K562 (cell line): ENCODE data around the gene DRG1. TPM values are rescaled to one million over a fixed set of nuclear protein-coding genes. Genes with fewer than 3 reads are reported as not detected.
A peak's percentile ranks its signal among the peaks of the same experiment; 100 is the strongest.

Source experiments
- ATAC-seq: fragments of 200-7000 bp; cut with Tn5 transposase; 3 replicates; pipeline ENCODE4 v1.9.1; 2020; ENCODE audit warnings: moderate library complexity
- BruUV-seq: library from RNA; stranded (reverse); fragments of 400-500 nt; replicated peaks from 2 replicates; lab custom pipeline; 2021; lab: Mats Ljungman, UMichigan
- CTCF ChIA-PET: fragments of 300-600 bp; formaldehyde crosslinking; extraction: SDS; loops from one replicate; lab custom pipeline; 2021; ENCODE audit warnings: low intra/inter-chr PET ratio; lab: Yijun Ruan, JAX
- POLR2A ChIA-PET: fragments of 300-600, 350-650 bp; sonication (Branson Sonifier 250); formaldehyde crosslinking; extraction: SDS; loops from one replicate; lab custom pipeline; 2021; ENCODE audit warnings: antibody characterized with exemption, inconsistent platforms; lab: Yijun Ruan, JAX
- DNase-seq, 4 experiments: peaks; one replicate each; pipeline versions ENCODE4 v3.0.0 to v3.0.0-alpha.2; 2011 to 2018; ENCODE audit warnings: low spot score in 3 of 4, mixed read lengths in 3 of 4; ENCODE audit errors: extremely low read depth in 1 of 4
- FAIRE-seq: peaks from 2 replicates; lab custom pipeline; 2011; peaks lifted over from hg19 to GRCh38; lab: Jason Lieb, UNC
- H2AFZ ChIP-seq: 2 replicates; pipeline ENCODE4 v1.6.0; 2011; ENCODE audit warnings: low read depth, low read length, control low read depth, inconsistent platforms
- H3K27ac ChIP-seq: fragments of 200-600 bp; 3 replicates; pipeline ENCODE4 v1.8.0; 2011; ENCODE audit warnings: low read depth, mild to moderate bottlenecking, control low read depth, inconsistent platforms, low read length, moderate library complexity, mixed read lengths; ENCODE audit errors: extremely low read depth
- H3K27me3 ChIP-seq, 2 experiments: fragments of 300-600 bp in 1 of 2; 2 replicates in 1 of 2; 3 replicates in 1 of 2; pipeline versions ENCODE4 v1.6.0 to v1.8.0; 2011; ENCODE audit warnings: inconsistent platforms in 2 of 2, low read length in 2 of 2, mild to moderate bottlenecking in 1 of 2, mixed read lengths in 1 of 2, moderate library complexity in 1 of 2; ENCODE audit not compliant: control insufficient read depth in 2 of 2, insufficient read depth in 2 of 2
- H3K36me3 ChIP-seq: fragments of 300-600 bp; 3 replicates; pipeline ENCODE4 v1.8.0; 2011; ENCODE audit warnings: mild to moderate bottlenecking, low read length, inconsistent platforms; ENCODE audit not compliant: control insufficient read depth, insufficient read depth
- H3K4me1 ChIP-seq, 2 experiments: fragments of 200-600 bp in 1 of 2; replicated peaks in 1 of 2; 2 replicates in 1 of 2; 3 replicates in 1 of 2; pipeline versions ENCODE4 v1.5.1 to v1.8.0; 2011; ENCODE audit warnings: inconsistent platforms in 2 of 2, low read length in 2 of 2, mild to moderate bottlenecking in 1 of 2, mixed read lengths in 1 of 2, moderate library complexity in 1 of 2; ENCODE audit not compliant: control insufficient read depth in 2 of 2, insufficient read depth in 2 of 2
- H3K4me2 ChIP-seq: 2 replicates; pipeline ENCODE4 v1.6.1; 2011; ENCODE audit warnings: low read length, control low read depth, inconsistent platforms, mixed read lengths; ENCODE audit not compliant: insufficient read depth
- H3K4me3 ChIP-seq: fragments of 200-600 bp; sonication (generic), shearing (Covaris generic); 2 replicates; pipeline ENCODE4 v1.5.1; 2016; ENCODE audit warnings: control low read depth, inconsistent platforms
- H3K79me2 ChIP-seq: fragments of 200-600 bp; 3 replicates; pipeline ENCODE4 v1.8.0; 2011; ENCODE audit warnings: low read length, inconsistent platforms; ENCODE audit not compliant: control insufficient read depth, insufficient read depth
- H3K9ac ChIP-seq, 2 experiments: 2 replicates each; pipeline versions ENCODE4 v1.6.0 to v1.6.1; 2011; ENCODE audit warnings: low read depth in 2 of 2, low read length in 2 of 2, control low read depth in 1 of 2, inconsistent platforms in 1 of 2, mild to moderate bottlenecking in 1 of 2, mixed read lengths in 1 of 2; ENCODE audit not compliant: insufficient read depth in 1 of 2
- H3K9me1 ChIP-seq: one replicate; pipeline ENCODE4 v1.6.0; 2011; ENCODE audit warnings: inconsistent platforms, mild to moderate bottlenecking, low read length, moderate library complexity; ENCODE audit not compliant: control insufficient read depth, insufficient read depth
- H3K9me3 ChIP-seq: replicated peaks from 2 replicates; pipeline ENCODE4 v1.5.1; 2011; ENCODE audit warnings: low read depth, low read length, inconsistent platforms; ENCODE audit not compliant: control insufficient read depth, insufficient read depth
- H4K20me1 ChIP-seq: replicated peaks from 2 replicates; pipeline ENCODE4 v1.6.1; 2011; ENCODE audit warnings: low read length, inconsistent platforms, mixed read lengths; ENCODE audit not compliant: control insufficient read depth, insufficient read depth
- BCOR ChIP-seq: fragments of 450-650 bp; IDR thresholded peaks from 2 replicates; pipeline ENCODE4 v1.6.1; 2016
- CHD7 ChIP-seq: fragments of 200-600 bp; sonication (generic); IDR thresholded peaks from one replicate; pipeline ENCODE4 v1.6.1; 2012; ENCODE audit warnings: mild to moderate bottlenecking, low read depth, low read length, inconsistent platforms
- RAD21 ChIP-seq, 2 experiments: fragments of 250-450 bp in 1 of 2; fragments of 450-650 bp in 1 of 2; sonication (Bioruptor Pico) in 1 of 2; formaldehyde crosslinking in 1 of 2; IDR thresholded peaks in 1 of 2; conservative IDR thresholded peaks in 1 of 2; 2 replicates each; pipeline versions ENCODE4 v1.4.0 to v1.8.0; 2020 to 2022; ENCODE audit warnings: mild to moderate bottlenecking in 2 of 2, moderate library complexity in 1 of 2
- RBM25 ChIP-seq: fragments of 200-400 bp; formaldehyde crosslinking; IDR thresholded peaks from 2 replicates; pipeline ENCODE4 v1.6.1; 2018; ENCODE audit warnings: low read length, low read depth, moderate library complexity; ENCODE audit not compliant: severe bottlenecking
- RBM34 ChIP-seq: fragments of 200-400 bp; formaldehyde crosslinking; IDR thresholded peaks from 2 replicates; pipeline ENCODE4 v1.6.1; 2018; ENCODE audit warnings: low read length, borderline replicate concordance; ENCODE audit not compliant: insufficient read depth
- WHSC1 ChIP-seq: IDR thresholded peaks from one replicate; pipeline ENCODE4 v1.6.1; 2012; ENCODE audit warnings: low read length, control low read depth, inconsistent platforms
- ZNF584 ChIP-seq: fragments of 200-800 bp; sonication (Bioruptor generic); IDR thresholded peaks from 2 replicates; pipeline ENCODE4 v1.6.1; 2016; ENCODE audit warnings: low read depth, mild to moderate bottlenecking, missing genetic modification characterization, missing compliant biosample characterization
- ZNF707 ChIP-seq: fragments of 250-450 bp; sonication (Bioruptor Pico); conservative IDR thresholded peaks from 2 replicates; pipeline ENCODE4 v1.8.0; 2022; ENCODE audit warnings: inconsistent platforms, mild to moderate bottlenecking, moderate library complexity
- WGBS: fragments of 100-300 bp; shearing (Covaris generic); methylation state at CpG from one replicate; pipeline ENCODE4 v1.1.6; 2016; ENCODE audit warnings: low coverage, mixed read lengths; ENCODE audit not compliant: insufficient coverage; ENCODE audit errors: missing lambda C conversion rate; 5-methylcytosine and 5-hydroxymethylcytosine counted together
- in situ Hi-C: fragments of 300-500 bp; cut with MboI; formaldehyde crosslinking; loops from 4 replicates; pipeline ENCODE4 v1.15.0; 2018; ENCODE audit warnings: inconsistent platforms, mixed read lengths
- intact Hi-C: fragments of 100-400 bp; cut with micrococcal nuclease; formaldehyde crosslinking; loops from 2 replicates; pipeline ENCODE4 v1.14.2; 2022
- polyA plus RNA-seq, 8 experiments: library from polyadenylated mRNA; depleted of rRNA in 4 of 8; stranded (reverse) in 5 of 8; unstranded in 3 of 8; fragments of >200 nt; fragmentation: Nextera tagmentation in 2 of 8; fragmentation: Illumina TruSeq in 1 of 8; extraction: Ambion mirVana in 2 of 8; extraction: Trizol in 1 of 8; gene quantifications; 2 replicates each; pipeline versions ENCODE4 v1.2.1 to v1.2.3, GENCODE V29; 2011 to 2014; ENCODE audit warnings: inconsistent platforms in 1 of 8, missing spikeins in 1 of 8
- total RNA-seq, 7 experiments: library from RNA; depleted of rRNA in 6 of 7; stranded (reverse); fragments of >200 nt in 6 of 7; fragmentation: Illumina TruSeq in 2 of 7; extraction: Trizol in 2 of 7; gene quantifications; 2 replicates each; pipeline versions ENCODE4 v1.2.1 to v1.2.3, GENCODE V29; 2011 to 2021; ENCODE audit warnings: low replicate concordance in 1 of 7

Gene DRG1
- total and polyA plus RNA-seq, 9 of the 15 experiments (the other 6 are each of a cell fraction or from before 2014, with no cell fraction given): 76.4 to 211 (median 93.3) TPM

GRCh38 chr22:31451709-31452571, 52.5 kb downstream of the DRG1 start (continued):
- TF ChIP-seq RAD21 (CRISPR knock-in tag; conservative IDR thresholded peaks at IDR 0.05 in 1 of 2, IDR thresholded peaks at IDR 0.05 in 1 of 2): peak in 1 of 2 experiments; percentile 26; a peak in 1 of 4 replicates

GRCh38 chr22:31461699-31462098, 62.3 kb downstream of the DRG1 start:
- DNase-seq (no peak), FAIRE-seq (no peak), ATAC-seq (no peak)
- H3K27me3 ChIP-seq: no peaks in the 10 kb centered on the region
- H4K20me1 ChIP-seq: no peaks in the 10 kb centered on the region
- CTCF ChIA-PET: no interaction called here
- no peak overlapping the region for H3K4me2 ChIP-seq
- H3K36me3 ChIP-seq: peaks cover 72% of the 10 kb centered on the region
- TF ChIP-seq ZNF707 (CRISPR knock-in tag) (no peak), CHD7 (no peak), ZNF584 (CRISPR knock-in tag) (no peak), BCOR (peak; percentile 58), RBM34 (no peak), WHSC1 (no peak), RBM25 (peak; percentile 55)
- 88% methylated on average over 3 of the region's 3 CpGs for WGBS
- POLR2A ChIA-PET: no interaction called here
- H3K9ac ChIP-seq: no peak overlapping the region
- no peak overlapping the region for H3K27ac ChIP-seq
- no peaks in the 10 kb centered on the region for H3K4me1 ChIP-seq
- H3K79me2 ChIP-seq: peaks cover 6% of the 10 kb centered on the region; the same call in 1 of the 3 replicates
- in situ Hi-C loops: no loop called here
- H3K4me3 ChIP-seq: no peak overlapping the region
- no peaks in the 10 kb centered on the region for H3K9me1 ChIP-seq
- intact Hi-C loops: no loop called here
- BruUV-seq: no TSS peak
- H2AFZ ChIP-seq: no peak overlapping the region
- H3K9me3 ChIP-seq: no peaks in the 10 kb centered on the region
